ENCODE measurements around the gene MGAT4A. TPM values are rescaled to one million over a fixed set of nuclear protein-coding genes. Genes with fewer than 3 reads are reported as not detected.

Gene MGAT4A
- polyA plus RNA-seq, 2 of the 4 experiments (the other 2 are of a cell fraction) = 0.61 to 2.6 TPM

DNA sequence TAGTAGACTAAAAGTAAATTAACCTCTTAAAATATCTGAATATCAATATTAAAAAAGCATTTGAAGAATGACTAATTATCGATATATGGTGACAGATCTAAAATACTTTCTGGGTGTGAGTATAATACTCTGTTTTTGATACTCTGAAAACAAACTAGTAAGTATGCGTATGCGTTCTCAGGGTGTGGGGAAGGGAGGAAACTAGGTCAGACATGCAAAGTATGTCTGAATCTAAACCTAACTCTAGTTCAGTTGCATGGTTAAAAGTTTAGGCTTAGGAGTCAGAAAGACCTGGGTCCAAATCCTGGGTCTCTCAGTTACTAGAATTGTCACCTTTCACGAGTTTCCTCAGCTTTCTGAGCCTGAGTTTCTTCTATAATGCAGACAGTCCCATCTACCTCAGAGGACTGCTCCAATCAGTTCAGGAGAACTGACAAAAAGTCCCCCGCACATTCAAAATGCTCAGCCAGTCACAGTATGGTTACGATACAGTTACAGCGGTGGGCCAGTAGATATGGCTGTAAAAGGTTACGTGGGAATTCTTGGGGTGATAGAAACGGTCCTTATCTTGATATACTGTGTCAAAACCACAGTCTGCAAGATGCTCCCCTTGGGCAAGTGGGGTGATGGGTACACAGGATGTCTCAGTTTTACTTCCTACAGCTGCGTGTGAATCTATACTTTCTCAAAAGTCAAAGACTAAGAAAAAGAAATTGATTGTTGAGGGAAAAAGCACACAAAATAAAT, 93.4 kb downstream of the MGAT4A start:
- Histone ChIP-seq H3K4me2 (no peak overlapping the region), H3K9me3 (no peaks in the 10 kb centered on the region), H3K4me1 (no peaks in the 10 kb centered on the region), H3K4me3 (no peak overlapping the region), H3K27ac (no peak overlapping the region)
- ATAC-seq (no peak), DNase-seq (ENCODE audit: low read depth in 1 of 2, low spot score in 1 of 2) (no peak), FAIRE-seq (no peak)
- ChIA-PET POLR2A (no interaction called here), CTCF (no interaction called here)
- WGBS (ENCODE audit: missing lambda C conversion rate) = 70% methylated on average over 10 of the region's 10 CpGs
- TF ChIP-seq, protein P1, sequence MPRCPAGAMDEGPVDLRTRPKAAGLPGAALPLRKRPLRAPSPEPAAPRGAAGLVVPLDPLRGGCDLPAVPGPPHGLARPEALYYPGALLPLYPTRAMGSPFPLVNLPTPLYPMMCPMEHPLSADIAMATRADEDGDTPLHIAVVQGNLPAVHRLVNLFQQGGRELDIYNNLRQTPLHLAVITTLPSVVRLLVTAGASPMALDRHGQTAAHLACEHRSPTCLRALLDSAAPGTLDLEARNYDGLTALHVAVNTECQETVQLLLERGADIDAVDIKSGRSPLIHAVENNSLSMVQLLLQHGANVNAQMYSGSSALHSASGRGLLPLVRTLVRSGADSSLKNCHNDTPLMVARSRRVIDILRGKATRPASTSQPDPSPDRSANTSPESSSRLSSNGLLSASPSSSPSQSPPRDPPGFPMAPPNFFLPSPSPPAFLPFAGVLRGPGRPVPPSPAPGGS (IDR thresholded peaks at IDR 0.05) = no peak
- TF ChIP-seq EHF (CRISPR knock-in tag; IDR thresholded peaks at IDR 0.05) = no peak
- TF ChIP-seq POLR2AphosphoS2 (conservative IDR thresholded peaks at IDR 0.05; ENCODE audit: low read length) = no peak
- TF ChIP-seq MAFK (IDR thresholded peaks at IDR 0.05; ENCODE audit: partially characterized antibody) = no peak
- no peak for TF ChIP-seq FOXS1 (CRISPR knock-in tag; IDR thresholded peaks at IDR 0.05)
- no peak for TF ChIP-seq MAZ (IDR thresholded peaks at IDR 0.05; ENCODE audit: borderline replicate concordance, low read depth, low read length)
- TF ChIP-seq, protein P2, sequence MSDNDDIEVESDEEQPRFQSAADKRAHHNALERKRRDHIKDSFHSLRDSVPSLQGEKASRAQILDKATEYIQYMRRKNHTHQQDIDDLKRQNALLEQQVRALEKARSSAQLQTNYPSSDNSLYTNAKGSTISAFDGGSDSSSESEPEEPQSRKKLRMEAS (IDR thresholded peaks at IDR 0.05) = no peak
- no peak for TF ChIP-seq CEBPB (IDR thresholded peaks at IDR 0.05)
- TF ChIP-seq RAD21 (conservative IDR thresholded peaks at IDR 0.05 in 1 of 2, IDR thresholded peaks at IDR 0.05 in 1 of 2) = no peak

DNA sequence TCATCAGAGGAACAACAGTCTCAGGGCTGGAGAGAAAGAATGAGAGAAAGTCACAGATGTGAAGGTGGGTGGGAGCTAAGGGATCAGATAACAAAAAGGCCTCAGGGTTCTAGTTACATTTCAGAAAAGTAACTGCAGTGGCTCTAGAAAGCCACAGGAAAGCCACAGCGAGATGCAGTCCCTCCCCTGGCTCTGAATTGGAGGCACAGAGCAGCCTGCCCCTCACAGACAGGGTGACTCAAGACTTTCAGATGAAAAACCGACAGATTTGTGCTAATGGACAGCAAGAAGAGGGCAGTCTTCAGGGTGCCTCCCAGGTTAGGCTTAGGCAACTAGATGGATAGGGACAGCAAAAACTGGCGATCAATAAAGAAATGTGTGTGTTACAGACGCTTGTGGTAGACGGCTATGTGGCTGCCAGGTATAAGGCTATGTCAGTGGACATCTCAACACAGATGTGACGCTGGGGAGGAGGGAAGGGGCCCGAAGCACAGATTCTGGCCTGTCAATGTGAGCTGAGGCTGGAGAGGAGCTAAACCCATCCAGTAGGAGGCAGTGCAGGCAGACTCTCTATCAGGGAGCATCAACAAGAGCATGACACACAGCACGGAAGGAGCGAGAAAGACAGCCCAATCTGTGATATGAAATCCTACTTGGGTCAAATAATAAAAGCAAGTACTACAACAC, 96.4 kb downstream of the MGAT4A start:
- ChIA-PET CTCF (interaction anchor here (0.7 to 1.2 kb wide), 2 partner anchors 203 to 432 kb away, joined by 3 read pairs; no protein-coding TSS in a partner anchor), POLR2A (no interaction called here)
- peak; percentile 77 to 90 for ATAC-seq
- 66% methylated on average over 9 of the region's 9 CpGs for WGBS (ENCODE audit: missing lambda C conversion rate)
- no peak for FAIRE-seq
- TF ChIP-seq, protein P3, sequence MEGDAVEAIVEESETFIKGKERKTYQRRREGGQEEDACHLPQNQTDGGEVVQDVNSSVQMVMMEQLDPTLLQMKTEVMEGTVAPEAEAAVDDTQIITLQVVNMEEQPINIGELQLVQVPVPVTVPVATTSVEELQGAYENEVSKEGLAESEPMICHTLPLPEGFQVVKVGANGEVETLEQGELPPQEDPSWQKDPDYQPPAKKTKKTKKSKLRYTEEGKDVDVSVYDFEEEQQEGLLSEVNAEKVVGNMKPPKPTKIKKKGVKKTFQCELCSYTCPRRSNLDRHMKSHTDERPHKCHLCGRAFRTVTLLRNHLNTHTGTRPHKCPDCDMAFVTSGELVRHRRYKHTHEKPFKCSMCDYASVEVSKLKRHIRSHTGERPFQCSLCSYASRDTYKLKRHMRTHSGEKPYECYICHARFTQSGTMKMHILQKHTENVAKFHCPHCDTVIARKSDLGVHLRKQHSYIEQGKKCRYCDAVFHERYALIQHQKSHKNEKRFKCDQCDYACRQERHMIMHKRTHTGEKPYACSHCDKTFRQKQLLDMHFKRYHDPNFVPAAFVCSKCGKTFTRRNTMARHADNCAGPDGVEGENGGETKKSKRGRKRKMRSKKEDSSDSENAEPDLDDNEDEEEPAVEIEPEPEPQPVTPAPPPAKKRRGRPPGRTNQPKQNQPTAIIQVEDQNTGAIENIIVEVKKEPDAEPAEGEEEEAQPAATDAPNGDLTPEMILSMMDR (IDR thresholded peaks at IDR 0.05) = peak; percentile 29; the same call in 1 of the 3 replicates
- TF ChIP-seq POLR2A (IDR thresholded peaks at IDR 0.05; ENCODE audit: low read length) = no peak
- TF ChIP-seq RAD21 (conservative IDR thresholded peaks at IDR 0.05 in 1 of 2, IDR thresholded peaks at IDR 0.05 in 1 of 2) = peak in 1 of 2 experiments; percentile 21; a peak in 1 of 5 replicates
- no peak overlapping the region for H3K4me2 ChIP-seq
- DNase-seq (ENCODE audit: low read depth in 1 of 2, low spot score in 1 of 2) = peak; percentile 3 to 29
- H3K27ac ChIP-seq = no peak overlapping the region
- no peak overlapping the region for H3K4me3 ChIP-seq
- H3K9me3 ChIP-seq = no peaks in the 10 kb centered on the region
- H3K4me1 ChIP-seq = no peaks in the 10 kb centered on the region

DNA sequence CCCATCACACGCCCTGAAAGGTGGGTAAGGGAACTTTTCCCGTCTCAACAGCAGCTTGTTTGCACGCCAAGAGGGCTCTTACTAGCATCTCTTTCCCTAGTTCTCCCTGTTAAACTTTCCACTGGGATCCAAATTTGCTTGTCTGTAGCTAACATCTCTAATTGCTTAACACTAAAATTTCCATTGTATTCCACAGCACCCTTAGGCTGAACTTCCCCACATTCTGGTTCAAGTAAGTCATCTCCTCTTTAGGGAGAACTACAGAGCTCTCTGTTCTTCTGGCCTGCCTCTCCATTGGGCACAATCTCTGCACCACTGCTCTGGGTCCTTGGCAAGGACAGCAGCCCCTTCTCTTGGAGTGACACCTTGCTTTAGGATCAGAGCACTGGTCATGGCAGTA, 98.6 kb downstream of the MGAT4A start:
- H3K4me2 ChIP-seq = no peak overlapping the region
- FAIRE-seq (no peak), ATAC-seq (no peak), DNase-seq (ENCODE audit: low read depth in 1 of 2, low spot score in 1 of 2) (no peak)
- POLR2A ChIA-PET = no interaction called here
- CTCF ChIA-PET = no interaction called here
- H3K27ac ChIP-seq = no peak overlapping the region
- no peaks in the 10 kb centered on the region for H3K4me1 ChIP-seq
- WGBS (ENCODE audit: missing lambda C conversion rate) = 68% methylated on average over 3 of the region's 3 CpGs
- H3K4me3 ChIP-seq = no peak overlapping the region
- no peaks in the 10 kb centered on the region for H3K9me3 ChIP-seq
- TF ChIP-seq EP300 (IDR thresholded peaks at IDR 0.05) = no peak
- no peak for TF ChIP-seq PHF8 (IDR thresholded peaks at IDR 0.05; ENCODE audit: borderline replicate concordance, low read depth)
- TF ChIP-seq, protein P3 (IDR thresholded peaks at IDR 0.05) = no peak
- no peak for TF ChIP-seq SREBF2 (IDR thresholded peaks at IDR 0.05)
- TF ChIP-seq, protein P4, sequence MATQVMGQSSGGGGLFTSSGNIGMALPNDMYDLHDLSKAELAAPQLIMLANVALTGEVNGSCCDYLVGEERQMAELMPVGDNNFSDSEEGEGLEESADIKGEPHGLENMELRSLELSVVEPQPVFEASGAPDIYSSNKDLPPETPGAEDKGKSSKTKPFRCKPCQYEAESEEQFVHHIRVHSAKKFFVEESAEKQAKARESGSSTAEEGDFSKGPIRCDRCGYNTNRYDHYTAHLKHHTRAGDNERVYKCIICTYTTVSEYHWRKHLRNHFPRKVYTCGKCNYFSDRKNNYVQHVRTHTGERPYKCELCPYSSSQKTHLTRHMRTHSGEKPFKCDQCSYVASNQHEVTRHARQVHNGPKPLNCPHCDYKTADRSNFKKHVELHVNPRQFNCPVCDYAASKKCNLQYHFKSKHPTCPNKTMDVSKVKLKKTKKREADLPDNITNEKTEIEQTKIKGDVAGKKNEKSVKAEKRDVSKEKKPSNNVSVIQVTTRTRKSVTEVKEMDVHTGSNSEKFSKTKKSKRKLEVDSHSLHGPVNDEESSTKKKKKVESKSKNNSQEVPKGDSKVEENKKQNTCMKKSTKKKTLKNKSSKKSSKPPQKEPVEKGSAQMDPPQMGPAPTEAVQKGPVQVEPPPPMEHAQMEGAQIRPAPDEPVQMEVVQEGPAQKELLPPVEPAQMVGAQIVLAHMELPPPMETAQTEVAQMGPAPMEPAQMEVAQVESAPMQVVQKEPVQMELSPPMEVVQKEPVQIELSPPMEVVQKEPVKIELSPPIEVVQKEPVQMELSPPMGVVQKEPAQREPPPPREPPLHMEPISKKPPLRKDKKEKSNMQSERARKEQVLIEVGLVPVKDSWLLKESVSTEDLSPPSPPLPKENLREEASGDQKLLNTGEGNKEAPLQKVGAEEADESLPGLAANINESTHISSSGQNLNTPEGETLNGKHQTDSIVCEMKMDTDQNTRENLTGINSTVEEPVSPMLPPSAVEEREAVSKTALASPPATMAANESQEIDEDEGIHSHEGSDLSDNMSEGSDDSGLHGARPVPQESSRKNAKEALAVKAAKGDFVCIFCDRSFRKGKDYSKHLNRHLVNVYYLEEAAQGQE (IDR thresholded peaks at IDR 0.05) = no peak
- TF ChIP-seq EHMT2 (IDR thresholded peaks at IDR 0.05; ENCODE audit: low read depth) = no peak
- TF ChIP-seq ZNF302 (CRISPR knock-in tag; IDR thresholded peaks at IDR 0.05) = no peak
- no peak for TF ChIP-seq KDM5A (IDR thresholded peaks at IDR 0.05)
- TF ChIP-seq RAD21 (conservative IDR thresholded peaks at IDR 0.05 in 1 of 2, IDR thresholded peaks at IDR 0.05 in 1 of 2) = no peak
- no peak for TF ChIP-seq NR3C1 (IDR thresholded peaks at IDR 0.05)
- no peak for TF ChIP-seq TP53 (CRISPR knock-in tag; IDR thresholded peaks at IDR 0.05)
- TF ChIP-seq HEYL (CRISPR knock-in tag; IDR thresholded peaks at IDR 0.05) = no peak
- no peak for TF ChIP-seq EHF (CRISPR knock-in tag; IDR thresholded peaks at IDR 0.05)
- TF ChIP-seq HOXB5 (CRISPR knock-in tag; IDR thresholded peaks at IDR 0.05) = no peak

All from A549 (cell line).